ENCODE measurements around the gene SH3RF1.

Gene SH3RF1

DNA sequence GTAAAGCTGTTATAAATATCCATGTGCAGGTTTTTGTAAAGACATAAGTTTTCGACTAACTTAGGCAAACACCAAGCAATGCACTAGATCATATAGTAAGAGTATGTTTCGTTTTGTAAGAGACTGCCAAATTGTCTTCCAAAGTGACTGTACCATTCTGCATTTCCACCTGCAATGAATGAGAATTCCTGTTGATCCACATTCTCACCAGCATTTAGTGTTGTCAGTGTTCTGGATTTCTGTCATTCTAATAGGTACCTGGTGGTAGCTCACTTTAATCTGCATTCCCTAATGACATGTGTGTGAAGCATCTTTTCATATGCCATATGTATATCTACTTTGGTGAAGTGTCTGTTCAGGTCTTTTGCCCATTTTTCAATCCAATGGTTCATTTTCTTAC, 57.8 kb downstream of the SH3RF1 start:
- DNase-seq (ENCODE audit: extremely low read depth, low read depth): no peak
- TF ChIP-seq, protein P1, sequence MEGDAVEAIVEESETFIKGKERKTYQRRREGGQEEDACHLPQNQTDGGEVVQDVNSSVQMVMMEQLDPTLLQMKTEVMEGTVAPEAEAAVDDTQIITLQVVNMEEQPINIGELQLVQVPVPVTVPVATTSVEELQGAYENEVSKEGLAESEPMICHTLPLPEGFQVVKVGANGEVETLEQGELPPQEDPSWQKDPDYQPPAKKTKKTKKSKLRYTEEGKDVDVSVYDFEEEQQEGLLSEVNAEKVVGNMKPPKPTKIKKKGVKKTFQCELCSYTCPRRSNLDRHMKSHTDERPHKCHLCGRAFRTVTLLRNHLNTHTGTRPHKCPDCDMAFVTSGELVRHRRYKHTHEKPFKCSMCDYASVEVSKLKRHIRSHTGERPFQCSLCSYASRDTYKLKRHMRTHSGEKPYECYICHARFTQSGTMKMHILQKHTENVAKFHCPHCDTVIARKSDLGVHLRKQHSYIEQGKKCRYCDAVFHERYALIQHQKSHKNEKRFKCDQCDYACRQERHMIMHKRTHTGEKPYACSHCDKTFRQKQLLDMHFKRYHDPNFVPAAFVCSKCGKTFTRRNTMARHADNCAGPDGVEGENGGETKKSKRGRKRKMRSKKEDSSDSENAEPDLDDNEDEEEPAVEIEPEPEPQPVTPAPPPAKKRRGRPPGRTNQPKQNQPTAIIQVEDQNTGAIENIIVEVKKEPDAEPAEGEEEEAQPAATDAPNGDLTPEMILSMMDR (IDR thresholded peaks at IDR 0.05; ENCODE audit: low read depth, low read length): no peak

DNA sequence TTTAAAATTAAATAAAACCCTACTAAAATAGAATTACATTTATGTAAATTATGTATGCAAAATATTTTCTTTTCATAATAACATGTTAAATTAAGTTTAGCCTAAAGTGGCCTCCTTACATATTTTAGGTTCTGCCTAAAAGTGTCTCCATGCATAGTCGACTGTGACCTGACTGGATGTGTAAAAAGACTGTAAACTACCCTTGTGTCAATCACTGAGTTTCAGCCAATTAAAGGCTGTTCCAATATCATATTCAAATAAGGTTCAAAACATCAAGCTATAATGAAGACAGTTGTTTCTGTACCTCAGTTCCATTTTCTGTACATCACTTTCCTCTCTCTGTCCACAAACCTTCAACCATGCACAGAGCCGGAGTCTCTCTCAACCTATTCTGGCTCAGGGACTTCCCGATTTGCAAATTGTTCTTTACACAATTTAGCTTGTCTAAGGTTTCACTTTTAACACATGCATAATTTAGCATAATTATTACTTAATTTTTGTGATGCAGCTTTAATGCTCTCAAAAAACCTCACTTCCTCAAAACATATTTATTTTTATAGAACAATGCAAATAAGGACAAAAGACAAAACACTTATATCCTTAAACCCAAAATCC, 60.1 kb downstream of the SH3RF1 start:
- no peak for DNase-seq (ENCODE audit: extremely low read depth, low read depth)
- TF ChIP-seq, protein P1 (IDR thresholded peaks at IDR 0.05; ENCODE audit: low read depth, low read length): no peak

DNA sequence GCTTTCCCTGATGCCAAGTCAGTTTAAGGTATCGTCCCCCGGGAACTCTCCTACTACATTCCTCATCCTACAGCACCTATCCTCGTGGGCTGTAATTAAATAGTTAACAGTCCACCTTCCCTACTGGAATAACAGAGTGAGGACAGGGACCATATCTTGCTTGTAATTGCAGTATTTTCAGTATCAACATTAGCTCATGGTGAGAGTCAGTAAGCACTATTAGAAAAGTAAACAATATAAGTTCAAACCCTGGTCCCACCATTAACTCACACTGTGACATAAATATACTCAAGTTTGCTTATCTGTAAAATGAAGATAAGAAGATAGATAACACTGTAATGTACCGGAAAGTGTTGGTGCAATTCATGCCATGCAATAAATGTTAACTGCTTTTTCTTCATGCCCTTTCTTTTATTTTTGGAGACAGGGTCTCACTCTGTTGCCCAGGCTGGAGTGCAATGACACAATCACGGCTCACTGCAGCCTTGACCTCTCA, 61.3 kb downstream of the SH3RF1 start:
- no peak for DNase-seq (ENCODE audit: extremely low read depth, low read depth)
- TF ChIP-seq, protein P1 (IDR thresholded peaks at IDR 0.05; ENCODE audit: low read depth, low read length): no peak

DNA sequence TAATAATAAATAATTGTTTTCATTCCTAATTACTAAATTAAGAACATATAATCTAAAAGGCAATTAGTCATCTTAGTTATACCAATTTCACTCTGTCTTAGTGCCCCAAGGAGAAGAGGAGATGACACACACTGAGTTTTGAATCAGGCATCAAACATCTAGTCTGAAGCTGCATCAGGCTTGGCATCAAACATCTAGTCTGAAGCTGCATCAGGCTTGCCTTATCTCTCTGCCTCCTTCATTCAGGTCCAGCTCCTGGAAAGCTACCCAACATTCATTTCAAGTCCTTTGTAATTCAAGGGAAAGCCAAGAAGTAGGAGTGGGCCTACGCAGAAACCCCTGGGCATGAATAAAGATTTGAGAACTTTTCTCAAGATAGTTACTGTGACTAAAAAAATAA, 62.2 kb downstream of the SH3RF1 start:
- DNase-seq (ENCODE audit: extremely low read depth, low read depth): no peak
- TF ChIP-seq, protein P1 (IDR thresholded peaks at IDR 0.05; ENCODE audit: low read depth, low read length): no peak

DNA sequence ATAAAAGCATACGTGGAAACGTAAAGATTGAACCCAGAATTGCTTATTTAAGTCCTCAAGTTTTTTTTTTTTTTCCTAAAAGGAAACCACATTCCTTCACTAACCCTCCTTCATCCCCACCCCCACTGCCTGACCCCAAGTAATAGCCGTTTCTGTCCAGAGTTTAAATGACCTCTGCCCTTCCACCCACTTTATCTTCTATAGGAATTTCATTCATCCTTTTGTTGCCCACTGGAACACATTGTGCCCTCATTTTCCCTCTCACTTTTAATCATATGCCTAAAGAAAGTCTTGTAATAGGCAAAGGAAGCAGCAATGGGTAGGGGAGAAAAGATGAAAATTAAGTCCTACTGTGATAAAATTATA, 62.7 kb downstream of the SH3RF1 start:
- no peak for DNase-seq (ENCODE audit: extremely low read depth, low read depth)
- TF ChIP-seq, protein P1 (IDR thresholded peaks at IDR 0.05; ENCODE audit: low read depth, low read length): no peak

DNA sequence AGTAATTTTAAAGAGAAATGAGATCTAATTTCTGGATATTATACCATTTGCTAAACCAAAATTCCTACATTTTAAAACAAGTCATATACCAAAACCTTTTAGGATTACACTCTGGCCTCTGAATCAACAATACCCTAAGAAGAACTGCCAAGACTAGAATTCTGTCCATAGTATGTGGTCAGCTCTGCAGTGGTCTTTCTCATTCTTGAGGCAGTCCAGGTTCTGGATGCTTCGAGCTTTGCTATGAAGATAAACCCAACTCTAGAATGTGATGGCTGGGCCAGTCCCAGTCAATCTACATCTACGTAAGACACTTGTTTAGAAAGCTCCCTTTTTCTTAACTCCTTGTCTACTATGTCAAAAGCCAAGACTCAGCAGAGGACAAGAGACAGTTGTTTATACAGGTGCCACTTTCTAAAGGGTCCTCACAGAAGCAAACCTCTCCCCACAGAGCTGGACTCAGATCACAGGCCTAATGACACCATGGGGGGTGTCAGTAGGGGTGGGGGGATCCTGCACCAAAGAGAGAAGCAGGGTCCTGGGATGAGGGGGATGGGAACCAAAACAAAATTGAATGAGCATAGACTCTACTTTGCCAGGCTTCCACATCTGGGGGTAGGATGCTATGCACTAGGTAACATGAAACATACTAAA, 63.2 kb downstream of the SH3RF1 start:
- TF ChIP-seq, protein P1 (IDR thresholded peaks at IDR 0.05; ENCODE audit: low read depth, low read length): no peak

DNA sequence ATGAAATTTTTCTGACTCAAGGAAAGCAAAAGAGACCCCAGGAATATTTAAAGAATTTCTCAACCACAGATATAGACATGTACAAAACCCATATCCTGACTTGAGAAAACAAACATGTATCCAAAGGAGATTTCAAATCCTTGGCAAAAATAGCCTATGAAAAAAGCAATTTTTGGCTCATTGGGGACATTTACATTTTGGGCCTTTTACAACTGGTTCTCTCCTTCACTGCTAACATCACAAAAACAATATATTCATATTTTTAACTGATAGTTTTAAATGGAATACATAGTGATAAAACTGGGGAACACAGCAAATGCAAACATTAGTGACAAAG, 65.0 kb downstream of the SH3RF1 start:
- TF ChIP-seq, protein P1 (IDR thresholded peaks at IDR 0.05; ENCODE audit: low read depth, low read length): no peak
- no peak for DNase-seq (ENCODE audit: extremely low read depth, low read depth)

More for the DNA sequence above, 63.2 kb downstream of the SH3RF1 start:
- no peak for DNase-seq (ENCODE audit: extremely low read depth, low read depth)
